ENCODE data around the gene MID1.

DNA sequence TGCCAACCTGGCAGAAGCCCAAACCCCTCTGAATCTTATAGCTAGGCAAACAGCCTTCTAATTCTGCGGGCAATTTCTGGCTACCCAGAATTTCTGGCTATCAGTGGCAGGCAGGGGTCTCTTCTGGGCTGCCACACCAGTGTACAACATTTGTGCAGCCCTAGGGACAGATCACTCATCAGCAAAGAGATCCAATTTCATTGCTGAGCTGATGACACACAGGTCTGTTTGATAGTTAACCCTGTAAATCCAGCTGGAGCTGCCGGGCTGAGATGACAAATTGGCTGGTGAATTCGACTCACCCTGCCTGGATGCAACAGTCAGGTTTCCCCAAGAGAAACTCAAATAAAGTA, 2.4 kb downstream of the MID1 start:
- TF ChIP-seq, protein P1, sequence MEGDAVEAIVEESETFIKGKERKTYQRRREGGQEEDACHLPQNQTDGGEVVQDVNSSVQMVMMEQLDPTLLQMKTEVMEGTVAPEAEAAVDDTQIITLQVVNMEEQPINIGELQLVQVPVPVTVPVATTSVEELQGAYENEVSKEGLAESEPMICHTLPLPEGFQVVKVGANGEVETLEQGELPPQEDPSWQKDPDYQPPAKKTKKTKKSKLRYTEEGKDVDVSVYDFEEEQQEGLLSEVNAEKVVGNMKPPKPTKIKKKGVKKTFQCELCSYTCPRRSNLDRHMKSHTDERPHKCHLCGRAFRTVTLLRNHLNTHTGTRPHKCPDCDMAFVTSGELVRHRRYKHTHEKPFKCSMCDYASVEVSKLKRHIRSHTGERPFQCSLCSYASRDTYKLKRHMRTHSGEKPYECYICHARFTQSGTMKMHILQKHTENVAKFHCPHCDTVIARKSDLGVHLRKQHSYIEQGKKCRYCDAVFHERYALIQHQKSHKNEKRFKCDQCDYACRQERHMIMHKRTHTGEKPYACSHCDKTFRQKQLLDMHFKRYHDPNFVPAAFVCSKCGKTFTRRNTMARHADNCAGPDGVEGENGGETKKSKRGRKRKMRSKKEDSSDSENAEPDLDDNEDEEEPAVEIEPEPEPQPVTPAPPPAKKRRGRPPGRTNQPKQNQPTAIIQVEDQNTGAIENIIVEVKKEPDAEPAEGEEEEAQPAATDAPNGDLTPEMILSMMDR (IDR thresholded peaks at IDR 0.05), result no peak
- TF ChIP-seq POLR2A (IDR thresholded peaks at IDR 0.05), result no peak

Data from Peyer's patch (tissue), 4 donors.